Measurements from ENCODE around the gene ANKRD39.

GRCh38 chr2:96883306-96883705, 25.5 kb upstream of the ANKRD39 start:
- no peak for TF ChIP-seq POLR2A (IDR thresholded peaks at IDR 0.05)
- no peak for TF ChIP-seq CTCF (IDR thresholded peaks at IDR 0.05)

Measured in Peyer's patch (tissue), 4 donors.